ENCODE results near the gene RPL35. TPM values are rescaled to one million over a fixed set of nuclear protein-coding genes. Genes with fewer than 3 reads are reported as not detected.
A peak's percentile ranks its signal among the peaks of the same experiment; 100 is the strongest.

The RPL35 gene
- total RNA-seq, 1 experiment from 2014 or later, result 736 TPM

GRCh38 chr9:124877021-124877782 is 15.4 kb upstream of the RPL35 start:
- Mint-ChIP-seq H3K9me3 (ENCODE audit: low read depth, unreplicated experiment) (no peaks in the 10 kb centered on the region), H3K4me1 (ENCODE audit: low read depth, unreplicated experiment) (no peaks in the 10 kb centered on the region)
- CTCF ChIA-PET, result no interaction called here

GRCh38 chr9:124875501-124875900 is 13.7 kb upstream of the RPL35 start:
- Mint-ChIP-seq H3K4me3 (ENCODE audit: low read depth, unreplicated experiment) (no peak overlapping the region), H3K36me3 (ENCODE audit: insufficient read depth, unreplicated experiment) (peaks cover 37% of the 10 kb centered on the region), H3K9me3 (ENCODE audit: low read depth, unreplicated experiment) (no peaks in the 10 kb centered on the region), H3K27me3 (ENCODE audit: unreplicated experiment) (no peaks in the 10 kb centered on the region), H3K27ac (ENCODE audit: unreplicated experiment) (no peak overlapping the region), H3K4me1 (ENCODE audit: low read depth, unreplicated experiment) (peaks cover 16% of the 10 kb centered on the region)
- BruUV-seq (replicated peaks), result no TSS peak
- intact Hi-C loops (cut with micrococcal nuclease; ENCODE audit: unreplicated experiment), result no loop called here
- DNase-seq, result no peak
- no peak for TF ChIP-seq CTCF (IDR thresholded peaks at IDR 0.05; ENCODE audit: unreplicated experiment)
- CTCF ChIA-PET, result no interaction called here

More at GRCh38 chr9:124877021-124877782, 15.4 kb upstream of the RPL35 start:
- BruUV-seq (replicated peaks), result TSS peak; percentile 16
- Mint-ChIP-seq H3K27me3 (ENCODE audit: unreplicated experiment) (no peaks in the 10 kb centered on the region), H3K4me3 (ENCODE audit: low read depth, unreplicated experiment) (no peak overlapping the region), H3K27ac (ENCODE audit: unreplicated experiment) (no peak overlapping the region), H3K36me3 (ENCODE audit: insufficient read depth, unreplicated experiment) (peaks cover 32% of the 10 kb centered on the region)
- no peak for DNase-seq
- intact Hi-C loops (cut with micrococcal nuclease; ENCODE audit: unreplicated experiment), result no loop called here
- no peak for TF ChIP-seq CTCF (IDR thresholded peaks at IDR 0.05; ENCODE audit: unreplicated experiment)

- Mint-ChIP-seq H3K4me1 (ENCODE audit: low read depth, unreplicated experiment) (peaks cover 17% of the 10 kb centered on the region), H3K4me3 (ENCODE audit: low read depth, unreplicated experiment) (no peak overlapping the region), H3K27ac (ENCODE audit: unreplicated experiment) (no peak overlapping the region), H3K36me3 (ENCODE audit: insufficient read depth, unreplicated experiment) (peaks cover 44% of the 10 kb centered on the region), H3K27me3 (ENCODE audit: unreplicated experiment) (no peaks in the 10 kb centered on the region), H3K9me3 (ENCODE audit: low read depth, unreplicated experiment) (no peaks in the 10 kb centered on the region)
- TF ChIP-seq CTCF (IDR thresholded peaks at IDR 0.05; ENCODE audit: unreplicated experiment), result no peak
- CTCF ChIA-PET, result no interaction called here
- intact Hi-C loops (cut with micrococcal nuclease; ENCODE audit: unreplicated experiment), result no loop called here
- no TSS peak for BruUV-seq (replicated peaks)
- DNase-seq, result no peak
These were observed 11.9 kb upstream of the RPL35 start for GRCh38 chr9:124873664-124874063.

GRCh38 chr9:124871156-124871561 is 9.4 kb upstream of the RPL35 start:
- CTCF ChIA-PET, result no interaction called here
- H3K27ac Mint-ChIP-seq (ENCODE audit: unreplicated experiment), result no peak overlapping the region

More at GRCh38 chr9:124871156-124871561, 9.4 kb upstream of the RPL35 start:
- Mint-ChIP-seq H3K27me3 (ENCODE audit: unreplicated experiment) (no peaks in the 10 kb centered on the region), H3K4me3 (ENCODE audit: low read depth, unreplicated experiment) (peak overlapping the region; percentile 90), H3K9me3 (ENCODE audit: low read depth, unreplicated experiment) (no peaks in the 10 kb centered on the region), H3K36me3 (ENCODE audit: insufficient read depth, unreplicated experiment) (peaks cover 56% of the 10 kb centered on the region), H3K4me1 (ENCODE audit: low read depth, unreplicated experiment) (peaks cover 17% of the 10 kb centered on the region)
- intact Hi-C loops (cut with micrococcal nuclease; ENCODE audit: unreplicated experiment), result no loop called here
- no peak for DNase-seq
- no TSS peak for BruUV-seq (replicated peaks)
- TF ChIP-seq CTCF (IDR thresholded peaks at IDR 0.05; ENCODE audit: unreplicated experiment), result no peak

Data from Calu3 (cell line).